Endothelial cell of umbilical vein (primary cell): ENCODE results near the gene EPC1. TPM values are rescaled to one million over a fixed set of nuclear protein-coding genes. Genes with fewer than 3 reads are reported as not detected.

Experiments used
- BruUV-seq: library from RNA; stranded (reverse); fragments of 400-500 nt; replicated peaks from 2 replicates; lab custom pipeline; 2021; lab: Mats Ljungman, UMichigan
- CTCF ChIA-PET: fragments of 300-600, 350-600 bp; sonication (Branson Sonifier 250); formaldehyde crosslinking; loops from one replicate; lab custom pipeline; 2021; ENCODE audit warnings: antibody characterized with exemption, inconsistent platforms; lab: Charles Lee
- POLR2A ChIA-PET: fragments of 300-600, 350-600 bp; sonication (Branson Sonifier 250); formaldehyde crosslinking; loops from one replicate; lab custom pipeline; 2021; ENCODE audit warnings: antibody characterized with exemption, inconsistent platforms; lab: Charles Lee
- DNase-seq: peaks from one replicate; pipeline ENCODE4 v3.0.0-alpha.2; 2011; ENCODE audit warnings: low read depth, low spot score
- FAIRE-seq: peaks from 2 replicates; lab custom pipeline; 2011; peaks lifted over from hg19 to GRCh38; lab: Jason Lieb, UNC
- H2AFZ ChIP-seq: 2 replicates; pipeline ENCODE4 v1.6.0; 2012; ENCODE audit warnings: low read depth, low read length, control low read depth, inconsistent platforms
- H3K27ac ChIP-seq: 2 replicates; pipeline ENCODE4 v1.5.1; 2011; ENCODE audit warnings: low read depth, mild to moderate bottlenecking, control low read depth, low read length, moderate library complexity; ENCODE audit not compliant: insufficient read depth
- H3K27me3 ChIP-seq, 2 experiments: 2 replicates each; pipeline versions ENCODE4 v1.6.0 to v1.6.1; 2011; ENCODE audit warnings: low read length in 2 of 2, mixed read lengths in 1 of 2; ENCODE audit not compliant: control insufficient read depth in 2 of 2, insufficient read depth in 2 of 2
- H3K36me3 ChIP-seq, 2 experiments: 2 replicates in 1 of 2; 3 replicates in 1 of 2; pipeline ENCODE4 v1.5.1; 2011; ENCODE audit warnings: low read length in 2 of 2, mild to moderate bottlenecking in 1 of 2, moderate library complexity in 1 of 2; ENCODE audit not compliant: control insufficient read depth in 2 of 2, insufficient read depth in 2 of 2; ENCODE audit errors: extremely low read depth in 1 of 2
- H3K4me1 ChIP-seq: 3 replicates; pipeline ENCODE4 v1.5.1; 2011; ENCODE audit warnings: mild to moderate bottlenecking, low read length; ENCODE audit not compliant: control insufficient read depth, insufficient read depth; ENCODE audit errors: extremely low read depth
- H3K4me2 ChIP-seq: 2 replicates; pipeline ENCODE4 v1.6.1; 2011; ENCODE audit warnings: low read length, control low read depth, mixed read lengths; ENCODE audit not compliant: insufficient read depth
- H3K4me3 ChIP-seq, 3 experiments: fragments of 200-600 bp in 1 of 3; sonication (generic), shearing (Covaris generic) in 1 of 3; replicated peaks in 1 of 3; 2 replicates each; pipeline ENCODE4 v1.5.1; 2011 to 2016; ENCODE audit warnings: control low read depth in 3 of 3, low read length in 3 of 3, mild to moderate bottlenecking in 2 of 3, inconsistent platforms in 1 of 3, low read depth in 1 of 3, moderate library complexity in 1 of 3; ENCODE audit not compliant: insufficient read depth in 1 of 3
- H3K79me2 ChIP-seq: 2 replicates; pipeline ENCODE4 v1.6.0; 2012; ENCODE audit warnings: low read length, inconsistent platforms; ENCODE audit not compliant: control insufficient read depth, insufficient read depth
- H3K9ac ChIP-seq: replicated peaks from 2 replicates; pipeline ENCODE3; 2011; ENCODE audit warnings: low read length, control low read depth; ENCODE audit not compliant: insufficient read depth; ENCODE audit errors: extremely low read depth
- H3K9me1 ChIP-seq: replicated peaks from 3 replicates; pipeline ENCODE4 v1.6.0; 2011; ENCODE audit warnings: mild to moderate bottlenecking, low read length; ENCODE audit not compliant: control insufficient read depth, insufficient read depth; ENCODE audit errors: extremely low read depth
- H3K9me3 ChIP-seq: replicated peaks from 2 replicates; pipeline ENCODE4 v1.5.1; 2012; ENCODE audit warnings: low read length, inconsistent platforms; ENCODE audit not compliant: control insufficient read depth, insufficient read depth
- H4K20me1 ChIP-seq: replicated peaks from 2 replicates; pipeline ENCODE3; 2011; ENCODE audit warnings: mild to moderate bottlenecking, low read length; ENCODE audit not compliant: control insufficient read depth, insufficient read depth; ENCODE audit errors: extremely low read depth
- EZH2 ChIP-seq: IDR thresholded peaks from 2 replicates; pipeline ENCODE4 v1.6.1; 2012; ENCODE audit warnings: borderline replicate concordance, low read depth, mild to moderate bottlenecking, moderate library complexity, low read length, inconsistent platforms; ENCODE audit not compliant: severe bottlenecking
- GATA2 ChIP-seq: IDR thresholded peaks from 2 replicates; pipeline ENCODE4 v1.7.0; 2011; ENCODE audit warnings: low read depth, mild to moderate bottlenecking, moderate library complexity, mixed read lengths, low read length; ENCODE audit not compliant: insufficient read length, insufficient read depth
- JUN ChIP-seq: IDR thresholded peaks from 2 replicates; pipeline ENCODE4 v1.6.1; 2011; ENCODE audit warnings: borderline replicate concordance, low read depth; ENCODE audit not compliant: insufficient read length, insufficient read depth
- MYC ChIP-seq: IDR thresholded peaks from one replicate; pipeline ENCODE4 v1.6.1; 2011; ENCODE audit warnings: mild to moderate bottlenecking, low read depth, low read length
- POLR2A ChIP-seq: IDR thresholded peaks from 2 replicates; pipeline ENCODE4 v1.6.1; 2012; ENCODE audit warnings: low read depth, mild to moderate bottlenecking, control low read depth, low read length
- POLR2AphosphoS5 ChIP-seq: IDR thresholded peaks from 2 replicates; pipeline ENCODE4 v1.6.1; 2012; ENCODE audit warnings: low read depth, mild to moderate bottlenecking, control low read depth, low read length, moderate library complexity; ENCODE audit not compliant: insufficient read depth
- dilution Hi-C: fragments of 300-500 bp; cut with MboI; formaldehyde crosslinking; loops from one replicate; pipeline ENCODE4 v1.15.0; 2019; ENCODE audit warnings: low sequenced_read_pairs; ENCODE audit not compliant: extremely low pct_ligation_motif_present
- intact Hi-C: fragments of 100-400 bp; cut with micrococcal nuclease; formaldehyde crosslinking; loops from one replicate; pipeline ENCODE4 v1.10.0; 2022
- polyA plus RNA-seq, 4 experiments: library from polyadenylated mRNA; depleted of rRNA in 3 of 4; stranded (reverse) in 3 of 4; unstranded in 1 of 4; fragments of >200 nt; gene quantifications; 2 replicates each; pipeline versions ENCODE4 v1.2.1 to v1.2.3, GENCODE V29; 2011 to 2012; ENCODE audit warnings: missing spikeins in 1 of 4
- total RNA-seq: library from RNA; stranded (reverse); gene quantifications from 2 replicates; pipeline ENCODE4 v1.2.3, GENCODE V29; 2021
- TF ChIP-seq, protein P1 (sequence below): IDR thresholded peaks from 2 replicates; pipeline ENCODE4 v1.6.1; 2011; ENCODE audit not compliant: insufficient read depth, insufficient read length

The EPC1 gene
- total and polyA plus RNA-seq, 2 donors (not counting 3 experiments of a cell fraction or from before 2014, with no cell fraction given) = 27.9 to 39.0 TPM

DNA sequence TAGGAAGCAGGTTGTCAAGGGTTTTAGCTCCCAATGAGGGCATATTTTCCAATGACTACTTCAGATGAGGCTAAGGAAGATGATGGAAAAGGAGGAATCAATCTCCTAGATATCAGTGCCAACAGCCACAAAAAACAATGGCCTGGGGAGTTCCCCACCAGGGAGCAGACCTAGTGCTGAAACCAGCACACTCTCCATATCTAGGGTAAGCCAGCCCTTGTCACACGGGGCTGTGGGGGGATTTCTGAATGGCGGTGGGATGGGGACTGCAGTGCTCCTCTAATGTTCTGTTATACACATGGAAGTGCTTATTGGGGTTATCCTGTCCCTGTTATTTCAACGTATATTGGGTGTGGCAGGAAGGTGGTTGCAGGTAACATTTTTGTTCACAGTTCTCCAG lies 18.5 kb downstream of the EPC1 start:
- FAIRE-seq = no peak
- no TSS peak for BruUV-seq

DNA sequence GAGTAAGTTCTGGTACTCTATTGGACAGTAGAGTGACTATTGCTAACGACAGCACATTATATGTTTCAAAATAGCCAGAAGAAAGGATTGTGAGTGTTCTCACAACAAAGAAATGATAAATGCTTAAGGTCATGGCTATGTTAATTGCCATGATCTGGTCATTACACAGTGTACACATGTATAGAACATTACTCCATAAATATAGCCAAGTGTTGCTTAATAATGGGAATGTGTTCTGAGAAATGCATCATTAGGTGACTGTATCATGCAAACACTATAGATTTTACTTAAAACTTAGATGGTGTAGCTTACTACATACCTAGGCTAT lies 19.6 kb downstream of the EPC1 start:
- no peak overlapping the region for H3K4me3 ChIP-seq
- CTCF ChIA-PET = no interaction called here
- H3K4me1 ChIP-seq = peaks cover 7% of the 10 kb centered on the region
- H3K36me3 ChIP-seq = peaks cover under 1 to 2% of the 10 kb centered on the region in 2 experiments
- DNase-seq = no peak
- no peak for FAIRE-seq
- no peak overlapping the region for H3K9ac ChIP-seq
- no TSS peak for BruUV-seq
- dilution Hi-C loops (no loop called here), intact Hi-C loops (no loop called here)
- H3K9me3 ChIP-seq = no peaks in the 10 kb centered on the region
- H3K79me2 ChIP-seq = peaks cover 95% of the 10 kb centered on the region
- H4K20me1 ChIP-seq = peaks cover 22% of the 10 kb centered on the region
- TF ChIP-seq GATA2 (no peak), POLR2AphosphoS5 (no peak), JUN (no peak), MYC (no peak), EZH2 (no peak)
- TF ChIP-seq, protein P1, sequence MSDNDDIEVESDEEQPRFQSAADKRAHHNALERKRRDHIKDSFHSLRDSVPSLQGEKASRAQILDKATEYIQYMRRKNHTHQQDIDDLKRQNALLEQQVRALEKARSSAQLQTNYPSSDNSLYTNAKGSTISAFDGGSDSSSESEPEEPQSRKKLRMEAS = no peak
- POLR2A ChIA-PET = no interaction called here
- no peak overlapping the region for H3K27ac ChIP-seq
- no peak overlapping the region for H2AFZ ChIP-seq
- H3K9me1 ChIP-seq = no peaks in the 10 kb centered on the region
- no peak overlapping the region for H3K4me2 ChIP-seq
- H3K27me3 ChIP-seq = no peaks in the 10 kb centered on the region

More for the DNA sequence above, 18.5 kb downstream of the EPC1 start:
- H3K27me3 ChIP-seq = no peaks in the 10 kb centered on the region
- ChIA-PET POLR2A (no interaction called here), CTCF (interaction anchor here (1.0 kb wide), 1 partner anchor 35 kb away, joined by 3 read pairs; no protein-coding TSS in a partner anchor)
- DNase-seq = no peak
- no peak overlapping the region for H2AFZ ChIP-seq
- peaks cover 7% of the 10 kb centered on the region for H3K4me1 ChIP-seq
- H3K4me2 ChIP-seq = no peak overlapping the region
- peaks cover 2% of the 10 kb centered on the region in 2 experiments for H3K36me3 ChIP-seq
- no peak overlapping the region for H3K9ac ChIP-seq
- H4K20me1 ChIP-seq = peaks cover 20% of the 10 kb centered on the region
- dilution Hi-C loops = no loop called here
- no peak for TF ChIP-seq GATA2
- TF ChIP-seq JUN = no peak
- TF ChIP-seq MYC = no peak
- no peak for TF ChIP-seq EZH2
- no peak for TF ChIP-seq POLR2A
- TF ChIP-seq, protein P1 = no peak
- TF ChIP-seq POLR2AphosphoS5 = no peak
- H3K9me1 ChIP-seq = no peaks in the 10 kb centered on the region
- peaks cover 95% of the 10 kb centered on the region for H3K79me2 ChIP-seq
- H3K9me3 ChIP-seq = no peaks in the 10 kb centered on the region
- no peak overlapping the region for H3K27ac ChIP-seq
- intact Hi-C loops = no loop called here
- no peak overlapping the region for H3K4me3 ChIP-seq
